ENCODE measurements around the gene PNPLA7.
"Not testable (repeated sequence)": the region's sequence is repeated elsewhere in the genome, so short reads cannot be mapped to it uniquely, and the experiment has no call there.

PNPLA7 gene

GRCh38 chr9:137514691-137515337, 35.4 kb downstream of the PNPLA7 start:
- no peak overlapping the region for H3K4me3 ChIP-seq (ENCODE audit: low read depth, low read length)
- TF ChIP-seq, protein P1, sequence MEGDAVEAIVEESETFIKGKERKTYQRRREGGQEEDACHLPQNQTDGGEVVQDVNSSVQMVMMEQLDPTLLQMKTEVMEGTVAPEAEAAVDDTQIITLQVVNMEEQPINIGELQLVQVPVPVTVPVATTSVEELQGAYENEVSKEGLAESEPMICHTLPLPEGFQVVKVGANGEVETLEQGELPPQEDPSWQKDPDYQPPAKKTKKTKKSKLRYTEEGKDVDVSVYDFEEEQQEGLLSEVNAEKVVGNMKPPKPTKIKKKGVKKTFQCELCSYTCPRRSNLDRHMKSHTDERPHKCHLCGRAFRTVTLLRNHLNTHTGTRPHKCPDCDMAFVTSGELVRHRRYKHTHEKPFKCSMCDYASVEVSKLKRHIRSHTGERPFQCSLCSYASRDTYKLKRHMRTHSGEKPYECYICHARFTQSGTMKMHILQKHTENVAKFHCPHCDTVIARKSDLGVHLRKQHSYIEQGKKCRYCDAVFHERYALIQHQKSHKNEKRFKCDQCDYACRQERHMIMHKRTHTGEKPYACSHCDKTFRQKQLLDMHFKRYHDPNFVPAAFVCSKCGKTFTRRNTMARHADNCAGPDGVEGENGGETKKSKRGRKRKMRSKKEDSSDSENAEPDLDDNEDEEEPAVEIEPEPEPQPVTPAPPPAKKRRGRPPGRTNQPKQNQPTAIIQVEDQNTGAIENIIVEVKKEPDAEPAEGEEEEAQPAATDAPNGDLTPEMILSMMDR (IDR thresholded peaks at IDR 0.05; ENCODE audit: low read depth, low read length): no peak

DNA sequence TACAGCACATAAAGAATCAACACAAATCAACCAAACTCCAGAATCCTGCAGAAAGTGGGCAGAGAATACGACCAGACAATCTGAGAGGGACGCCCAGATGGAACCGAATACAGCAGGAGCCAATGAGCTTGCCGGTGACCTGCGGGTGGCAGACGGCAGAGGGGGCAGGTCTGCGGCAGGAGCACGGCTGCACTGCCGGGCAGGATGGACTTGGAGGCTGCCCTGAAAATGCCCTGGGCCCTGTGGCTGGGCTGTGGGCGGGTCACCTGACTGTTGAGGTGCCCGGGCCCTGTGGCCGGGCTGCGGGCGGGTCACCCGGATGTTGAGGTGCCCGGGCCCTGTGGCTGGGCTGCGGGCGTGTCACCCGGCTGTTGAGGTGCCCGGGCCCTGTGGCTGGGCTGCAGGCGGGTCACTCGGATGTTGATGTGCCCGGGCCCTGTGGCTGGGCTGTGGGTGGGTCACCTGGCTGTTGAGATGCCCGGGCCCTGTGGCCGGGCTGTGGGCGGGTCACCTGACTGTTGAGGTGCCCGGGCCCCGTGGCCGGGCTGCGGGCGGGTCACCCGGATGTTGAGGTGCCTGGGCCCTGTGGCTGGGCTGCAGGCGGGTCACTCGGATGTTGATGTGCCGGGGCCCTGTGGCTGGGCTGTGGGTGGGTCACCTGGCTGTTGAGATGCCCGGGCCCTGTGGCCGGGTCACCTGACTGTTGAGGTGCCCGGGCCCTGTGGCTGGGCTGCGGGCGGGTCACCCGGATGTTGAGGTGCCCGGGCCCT, 36.2 kb downstream of the PNPLA7 start:
- H3K4me3 ChIP-seq (ENCODE audit: low read depth, low read length): not testable (repeated sequence)

DNA sequence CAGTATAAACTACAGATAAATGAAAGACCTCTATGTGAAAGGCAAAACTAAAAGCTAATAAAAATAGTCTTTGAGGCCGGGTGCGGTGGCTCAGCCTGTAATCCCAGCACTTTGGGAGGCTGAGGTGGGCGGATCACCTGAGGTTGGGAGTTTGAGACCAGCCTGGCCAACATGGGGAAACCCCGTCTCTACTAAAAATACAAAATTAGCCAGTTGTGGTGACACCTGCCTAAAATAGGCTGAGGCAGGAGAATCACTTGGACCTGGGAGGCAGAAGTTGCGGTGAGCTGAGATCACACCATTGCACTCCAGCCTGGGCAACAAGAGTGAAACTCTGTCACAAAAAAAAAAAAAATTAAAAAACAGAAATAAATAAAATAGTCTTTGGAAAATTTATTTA, 37.1 kb downstream of the PNPLA7 start:
- H3K4me3 ChIP-seq (ENCODE audit: low read depth, low read length): not testable (repeated sequence)

DNA sequence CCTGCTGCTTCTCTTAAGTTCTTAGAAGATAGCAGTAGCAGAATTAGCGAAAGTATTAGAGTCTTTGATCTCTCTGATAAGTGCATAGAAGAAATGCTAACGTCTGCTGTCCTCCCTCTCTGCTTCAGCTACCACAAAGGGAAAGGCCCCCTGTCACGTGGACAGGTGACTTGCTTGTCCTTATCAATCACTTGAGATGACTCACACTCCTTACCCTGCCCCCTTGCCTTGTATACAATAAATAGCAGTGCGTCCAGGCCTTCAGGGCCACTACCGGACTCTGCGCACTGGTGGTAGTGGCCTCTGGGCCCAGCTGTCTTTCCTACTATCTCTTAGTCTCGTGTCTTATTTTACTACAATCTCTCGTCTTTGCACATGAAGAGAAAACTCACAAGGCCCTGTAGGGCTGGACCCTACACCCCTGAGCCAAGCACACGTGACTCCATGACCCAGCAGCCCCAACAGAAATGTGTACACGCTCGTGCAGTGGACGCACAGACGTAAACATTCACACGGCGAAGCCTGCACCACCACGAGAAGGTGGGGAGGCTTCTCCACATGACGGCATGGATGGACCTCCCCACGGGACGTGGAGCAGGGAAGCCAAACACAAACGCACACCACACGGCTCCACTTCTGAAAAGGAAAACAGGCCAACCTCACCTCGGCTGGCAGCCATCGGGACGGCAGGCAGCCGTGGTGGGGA, 38.3 kb downstream of the PNPLA7 start:
- no peak overlapping the region for H3K4me3 ChIP-seq (ENCODE audit: low read depth, low read length)
- TF ChIP-seq, protein P1 (IDR thresholded peaks at IDR 0.05; ENCODE audit: low read depth, low read length): no peak

DNA sequence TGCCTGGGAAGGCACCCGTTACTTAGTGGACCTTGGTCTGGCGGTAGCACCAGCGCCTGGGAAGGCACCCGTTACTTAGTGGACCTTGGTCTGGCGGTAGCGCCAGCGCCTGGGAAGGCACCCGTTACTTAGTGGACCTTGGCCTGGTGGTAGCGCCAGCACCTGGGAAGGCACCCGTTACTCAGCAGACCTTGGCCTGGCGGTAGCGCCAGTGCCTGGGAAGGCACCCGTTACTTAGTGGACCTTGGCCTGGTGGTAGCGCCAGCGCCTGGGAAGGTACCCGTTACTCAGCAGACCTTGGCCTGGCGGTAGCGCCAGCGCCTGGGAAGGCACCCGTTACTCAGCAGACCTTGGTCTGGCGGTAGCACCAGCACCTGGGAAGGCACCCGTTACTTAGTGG, 39.1 kb downstream of the PNPLA7 start:
- not testable (repeated sequence) for H3K4me3 ChIP-seq (ENCODE audit: low read depth, low read length)

GRCh38 chr9:137509198-137509597, 41.0 kb downstream of the PNPLA7 start:
- TF ChIP-seq, protein P1 (IDR thresholded peaks at IDR 0.05; ENCODE audit: low read depth, low read length): no peak
- no peak overlapping the region for H3K4me3 ChIP-seq (ENCODE audit: low read depth, low read length)

- TF ChIP-seq, protein P1 (IDR thresholded peaks at IDR 0.05; ENCODE audit: low read depth, low read length): no peak
- no peak overlapping the region for H3K4me3 ChIP-seq (ENCODE audit: low read depth, low read length)
Observed at GRCh38 chr9:137506702-137507171, 43.5 kb downstream of the PNPLA7 start.

- no peak overlapping the region for H3K4me3 ChIP-seq (ENCODE audit: low read depth, low read length)
- TF ChIP-seq, protein P1 (IDR thresholded peaks at IDR 0.05; ENCODE audit: low read depth, low read length): no peak
Observed at GRCh38 chr9:137506274-137506673, 43.9 kb downstream of the PNPLA7 start.
